A673 (cell line): ENCODE results near the gene LRRC55.

Source experiments
- EZH2 ChIP-seq: fragments of 200-600 bp; sonication (generic); IDR thresholded peaks from 2 replicates; pipeline ENCODE4 v1.6.1; 2017; ENCODE audit warnings: borderline replicate concordance, low read depth, mild to moderate bottlenecking, mixed read lengths, antibody characterized with exemption, low read length; ENCODE audit not compliant: poor library complexity, severe bottlenecking
- TF ChIP-seq, protein P1 (sequence below): fragments of 300-800, 200-600 bp; sonication (generic); conservative IDR thresholded peaks from 2 replicates; pipeline ENCODE4 v1.5.1; 2017; ENCODE audit warnings: low read depth, mild to moderate bottlenecking, antibody characterized with exemption, low read length, moderate library complexity, mixed read lengths

DNA sequence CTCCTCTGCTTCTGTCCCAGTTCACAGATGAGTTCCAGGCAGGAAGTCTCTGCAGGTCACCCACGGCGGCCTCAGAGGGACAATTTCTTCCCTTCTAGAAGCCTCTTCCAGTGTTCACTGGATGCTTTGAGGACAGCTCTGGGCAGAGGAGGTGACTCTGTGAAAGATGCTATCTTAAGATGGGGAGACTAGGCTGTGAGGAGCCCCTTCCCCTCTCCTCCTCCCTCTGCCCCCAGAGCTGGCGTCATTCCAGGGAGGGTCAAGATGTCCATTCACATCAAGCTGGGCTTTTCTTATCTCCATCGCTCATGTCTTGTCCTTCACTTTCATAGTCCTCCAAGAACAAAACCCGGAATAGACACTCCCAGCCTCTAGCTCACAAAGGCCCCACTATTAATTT is 51.9 kb downstream of the LRRC55 start:
- no peak for TF ChIP-seq EZH2
- TF ChIP-seq, protein P1, sequence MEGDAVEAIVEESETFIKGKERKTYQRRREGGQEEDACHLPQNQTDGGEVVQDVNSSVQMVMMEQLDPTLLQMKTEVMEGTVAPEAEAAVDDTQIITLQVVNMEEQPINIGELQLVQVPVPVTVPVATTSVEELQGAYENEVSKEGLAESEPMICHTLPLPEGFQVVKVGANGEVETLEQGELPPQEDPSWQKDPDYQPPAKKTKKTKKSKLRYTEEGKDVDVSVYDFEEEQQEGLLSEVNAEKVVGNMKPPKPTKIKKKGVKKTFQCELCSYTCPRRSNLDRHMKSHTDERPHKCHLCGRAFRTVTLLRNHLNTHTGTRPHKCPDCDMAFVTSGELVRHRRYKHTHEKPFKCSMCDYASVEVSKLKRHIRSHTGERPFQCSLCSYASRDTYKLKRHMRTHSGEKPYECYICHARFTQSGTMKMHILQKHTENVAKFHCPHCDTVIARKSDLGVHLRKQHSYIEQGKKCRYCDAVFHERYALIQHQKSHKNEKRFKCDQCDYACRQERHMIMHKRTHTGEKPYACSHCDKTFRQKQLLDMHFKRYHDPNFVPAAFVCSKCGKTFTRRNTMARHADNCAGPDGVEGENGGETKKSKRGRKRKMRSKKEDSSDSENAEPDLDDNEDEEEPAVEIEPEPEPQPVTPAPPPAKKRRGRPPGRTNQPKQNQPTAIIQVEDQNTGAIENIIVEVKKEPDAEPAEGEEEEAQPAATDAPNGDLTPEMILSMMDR: no peak
